GM12878 (cell line): Measurements from ENCODE around the gene ZSCAN10. TPM values are rescaled to one million over a fixed set of nuclear protein-coding genes. Genes with fewer than 3 reads are reported as not detected.
"Not testable (repeated sequence)": the region's sequence is repeated elsewhere in the genome, so short reads cannot be mapped to it uniquely, and the experiment has no call there.

ENCODE experiments used
- ATAC-seq: fragments of 200-7000 bp; cut with Tn5 transposase; 3 replicates; pipeline ENCODE4 v1.9.1; 2020; ENCODE audit warnings: mild to moderate bottlenecking, moderate library complexity
- BruUV-seq: library from RNA; stranded (reverse); fragments of 400-500 nt; replicated peaks from 2 replicates; lab custom pipeline; 2021; lab: Mats Ljungman, UMichigan
- CTCF ChIA-PET: fragments of 300-600 bp; sonication (Branson Sonifier 250); formaldehyde crosslinking; extraction: SDS; loops from one replicate; lab custom pipeline; 2021; ENCODE audit warnings: inconsistent platforms; lab: Yijun Ruan, JAX
- POLR2A ChIA-PET: fragments of 350-600 bp; formaldehyde crosslinking; extraction: SDS; loops from one replicate; lab custom pipeline; 2021; ENCODE audit warnings: inconsistent platforms; lab: Charles Lee
- RAD21 ChIA-PET: fragments of 300-600 bp; sonication (Branson Sonifier 250); formaldehyde crosslinking; loops from one replicate; lab custom pipeline; 2023; ENCODE audit warnings: antibody characterized with exemption; ENCODE audit not compliant: unreplicated experiment; lab: Charles Lee
- SMC1A ChIA-PET: fragments of 300-600 bp; sonication (Branson Sonifier 250); formaldehyde crosslinking; loops from one replicate; lab custom pipeline; 2023; ENCODE audit not compliant: unreplicated experiment, uncharacterized antibody; lab: Charles Lee
- DNase-seq: peaks from one replicate; pipeline ENCODE4 v3.0.0-alpha.2; 2011; ENCODE audit warnings: low read depth, low spot score
- FAIRE-seq: peaks from 3 replicates; lab custom pipeline; 2011; peaks lifted over from hg19 to GRCh38; lab: Jason Lieb, UNC
- H2AFZ ChIP-seq: 2 replicates; pipeline ENCODE4 v1.6.0; 2011; ENCODE audit warnings: low read depth, low read length, control low read depth; ENCODE audit not compliant: control insufficient read depth
- H3K27ac ChIP-seq: 2 replicates; pipeline ENCODE4 v1.5.1; 2011; ENCODE audit warnings: control low read depth; ENCODE audit not compliant: control insufficient read depth, insufficient read depth
- H3K27me3 ChIP-seq, 2 experiments: replicated peaks in 1 of 2; 2 replicates each; pipeline versions ENCODE4 v1.6.0 to v1.6.1; 2011; ENCODE audit warnings: low read length in 1 of 2; ENCODE audit not compliant: control insufficient read depth in 2 of 2, insufficient read depth in 2 of 2
- H3K36me3 ChIP-seq, 2 experiments: 2 replicates each; pipeline ENCODE4 v1.5.1; 2011; ENCODE audit warnings: low read length in 1 of 2; ENCODE audit not compliant: control insufficient read depth in 2 of 2, insufficient read depth in 2 of 2
- H3K4me1 ChIP-seq: 2 replicates; pipeline ENCODE4 v1.6.1; 2011; ENCODE audit warnings: mild to moderate bottlenecking, low read length, moderate library complexity, mixed read lengths; ENCODE audit not compliant: control insufficient read depth, insufficient read depth
- H3K4me2 ChIP-seq: 2 replicates; pipeline ENCODE4 v1.6.0; 2011; ENCODE audit warnings: control low read depth; ENCODE audit not compliant: control insufficient read depth, insufficient read depth
- H3K4me3 ChIP-seq: fragments of 200-600 bp; sonication (generic); 2 replicates; pipeline ENCODE4 v1.5.1; 2016
- H3K79me2 ChIP-seq: 2 replicates; pipeline ENCODE4 v1.6.0; 2011; ENCODE audit warnings: low read length; ENCODE audit not compliant: control insufficient read depth, insufficient read depth
- H3K9ac ChIP-seq: 2 replicates; pipeline ENCODE4 v1.8.0; 2011; ENCODE audit warnings: low read length, control low read depth, mixed read lengths; ENCODE audit not compliant: control insufficient read depth, insufficient read depth
- H3K9me3 ChIP-seq: replicated peaks from 3 replicates; pipeline ENCODE4 v1.5.1; 2011; ENCODE audit warnings: mild to moderate bottlenecking, low read length; ENCODE audit not compliant: control insufficient read depth, insufficient read depth
- H4K20me1 ChIP-seq: 2 replicates; pipeline ENCODE4 v1.6.0; 2011; ENCODE audit not compliant: control insufficient read depth, insufficient read depth
- CTCF ChIP-seq, 3 experiments: IDR thresholded peaks in 2 of 3; conservative IDR thresholded peaks in 1 of 3; 2 replicates each; pipeline ENCODE4 v1.5.1; 2011; ENCODE audit warnings: low read depth in 3 of 3, low read length in 3 of 3, mild to moderate bottlenecking in 3 of 3, control low read depth in 2 of 3, moderate library complexity in 2 of 3, inconsistent platforms in 1 of 3, mixed read lengths in 1 of 3; ENCODE audit not compliant: control insufficient read depth in 2 of 3, insufficient read depth in 1 of 3; ENCODE audit errors: extremely low read depth in 1 of 3
- E2F4 ChIP-seq: IDR thresholded peaks from 2 replicates; pipeline ENCODE4 v1.6.1; 2012; ENCODE audit warnings: low read depth, low read length, improper control_type of control experiment
- EZH2 ChIP-seq: IDR thresholded peaks from 2 replicates; pipeline ENCODE4 v1.6.1; 2012; ENCODE audit warnings: low read depth, mild to moderate bottlenecking, control low read depth, inconsistent platforms, low read length, borderline replicate concordance; ENCODE audit not compliant: control insufficient read depth
- JUND ChIP-seq: IDR thresholded peaks from 2 replicates; pipeline ENCODE4 v1.6.1; 2012; ENCODE audit warnings: low read depth, mild to moderate bottlenecking, low read length, improper control_type of control experiment, moderate library complexity
- NBN ChIP-seq: fragments of 450-650 bp; IDR thresholded peaks from 2 replicates; pipeline ENCODE4 v1.6.1; 2016
- NKRF ChIP-seq: fragments of 450-650 bp; conservative IDR thresholded peaks from 2 replicates; pipeline ENCODE4 v1.6.1; 2017; ENCODE audit warnings: mild to moderate bottlenecking, moderate library complexity
- SREBF1 ChIP-seq: IDR thresholded peaks from 2 replicates; pipeline ENCODE4 v1.6.1; 2012; ENCODE audit warnings: mild to moderate bottlenecking, low read length
- STAT1 ChIP-seq: fragments of 450-650 bp; conservative IDR thresholded peaks from 2 replicates; pipeline ENCODE4 v1.6.1; 2014; ENCODE audit warnings: antibody characterized with exemption, mild to moderate bottlenecking
- ZBTB33 ChIP-seq: fragments of 450-650 bp; IDR thresholded peaks from 2 replicates; pipeline ENCODE4 v1.6.1; 2017; ENCODE audit warnings: mild to moderate bottlenecking
- WGBS: methylation state at CpG from one replicate; pipeline ENCODE4 v1.1.6; 2016; ENCODE audit warnings: low lambda C conversion rate; ENCODE audit not compliant: insufficient replicate concordance, insufficient coverage; ENCODE audit errors: missing lambda C conversion rate; 5-methylcytosine and 5-hydroxymethylcytosine counted together
- in situ Hi-C: fragments of 300-500 bp; cut with MboI; formaldehyde crosslinking; loops from 9 replicates; pipeline ENCODE4 v1.14.3; 2018; ENCODE audit warnings: mixed read lengths
- intact Hi-C: fragments of 100-400 bp; cut with micrococcal nuclease; formaldehyde crosslinking; loops from one replicate; pipeline ENCODE4 v1.14.2; 2022; ENCODE audit not compliant: unreplicated experiment
- polyA plus RNA-seq, 11 experiments: library from polyadenylated mRNA; depleted of rRNA in 4 of 11; unstranded in 6 of 11; stranded (reverse) in 5 of 11; fragments of >200 nt; fragmentation: Nextera tagmentation in 4 of 11; fragmentation: Illumina TruSeq in 1 of 11; extraction: Ambion mirVana in 4 of 11; extraction: Trizol in 1 of 11; gene quantifications; 1 replicate in 1 of 11; 2 replicates in 10 of 11; pipeline versions ENCODE4 v1.2.1 to v1.2.3, GENCODE V29; 2011 to 2016; ENCODE audit warnings: inconsistent platforms in 2 of 11, missing spikeins in 2 of 11, low read depth in 1 of 11
- total RNA-seq, 4 experiments: library from RNA; depleted of rRNA in 3 of 4; stranded (reverse); fragments of >200 nt in 3 of 4; fragmentation: Illumina TruSeq in 1 of 4; extraction: Trizol in 1 of 4; gene quantifications; 2 replicates each; pipeline versions ENCODE4 v1.2.1 to v1.2.3, GENCODE V29; 2013 to 2021

ZSCAN10 gene
- total and polyA plus RNA-seq, 10 of the 15 experiments (the other 5 are each of a cell fraction or from before 2014, with no cell fraction given) = 0.06 to 0.33 TPM; not detected in 8

- TF ChIP-seq NKRF = no peak
- TF ChIP-seq NBN = 0 out of 2 replicates have a peak, but pooled peaks have one; percentile 14
- TF ChIP-seq ZBTB33 = no peak
- TF ChIP-seq CTCF (IDR thresholded peaks at IDR 0.05 in 2 of 3, conservative IDR thresholded peaks at IDR 0.05 in 1 of 3; ENCODE audit: control insufficient read depth in 2 of 3, extremely low read depth in 1 of 3, insufficient read depth in 1 of 3, low read depth in 3 of 3, low read length in 3 of 3) = peak in 1 of 3 experiments; percentile 8; a peak in 1 of 6 replicates
- no peak for TF ChIP-seq STAT1
- TF ChIP-seq JUND = no peak
- TF ChIP-seq EZH2 = no peak
- TF ChIP-seq E2F4 = no peak
- TF ChIP-seq SREBF1 = no peak
These were observed 22.5 kb downstream of the ZSCAN10 start (continued) for GRCh38 chr16:3076577-3076976.

- ChIA-PET POLR2A (interaction anchor here (0.6 to 4.4 kb wide), 5 partner anchors 10 to 61 kb away, joined by 3 to 38 read pairs (median 5); partner anchors contain the start of genes IL32 and ZNF213), SMC1A (interaction anchor here (1.0 to 6.1 kb wide), 6 partner anchors 9 to 53 kb away, joined by 3 to 52 read pairs (median 7); partner anchors contain the start of gene IL32), CTCF (interaction anchor here (1.2 to 6.0 kb wide), 9 partner anchors 11 to 53 kb away, joined by 3 to 42 read pairs (median 15); partner anchors contain the start of gene IL32), RAD21 (interaction anchor here (1.1 to 3.5 kb wide), 4 partner anchors 9 to 17 kb away, joined by 3 to 14 read pairs (median 6); partner anchors contain the start of gene IL32)
- H3K9me3 ChIP-seq, H3K27me3 ChIP-seq, H2AFZ ChIP-seq, H3K36me3 ChIP-seq, H3K79me2 ChIP-seq, in situ Hi-C loops, H3K9ac ChIP-seq, H4K20me1 ChIP-seq, ATAC-seq, BruUV-seq, FAIRE-seq, DNase-seq: not testable (repeated sequence)
- Histone ChIP-seq H3K4me3 (peak overlapping the region; percentile 28; the same call in 1 of the 2 replicates), H3K27ac (peak overlapping the region; percentile 88), H3K4me1 (peaks cover 45% of the 10 kb centered on the region), H3K4me2 (peak overlapping the region; percentile 68; the same call in 1 of the 2 replicates)
- 71% methylated on average over 6 of the region's 6 CpGs for WGBS
- intact Hi-C loops = loop anchor here (2.0 kb wide), 1 partner anchor 25 kb away; no protein-coding TSS in a partner anchor
These were observed 23.1 kb downstream of the ZSCAN10 start for GRCh38 chr16:3075946-3076345.
